Left ventricle myocardium inferior (tissue), 1 donor: Measurements from ENCODE around the gene FRY. TPM values are rescaled to one million over a fixed set of nuclear protein-coding genes. Genes with fewer than 3 reads are reported as not detected.

Experiments used
- DNase-seq: peaks from one replicate; pipeline ENCODE4 v3.0.0-alpha.2; 2020
- H3K27ac ChIP-seq: fragments of 200-600 bp; replicated peaks from 2 replicates; pipeline ENCODE4 v1.8.0; 2021
- H3K27me3 ChIP-seq: fragments of 200-600 bp; 2 replicates; pipeline ENCODE4 v1.8.0; 2021; ENCODE audit warnings: low read depth
- H3K36me3 ChIP-seq: fragments of 200-600 bp; 2 replicates; pipeline ENCODE4 v1.8.0; 2021
- H3K4me1 ChIP-seq: fragments of 200-600 bp; 2 replicates; pipeline ENCODE4 v1.8.0; 2021
- H3K4me3 ChIP-seq: fragments of 200-600 bp; 2 replicates; pipeline ENCODE4 v1.8.0; 2021; ENCODE audit warnings: mild to moderate bottlenecking, moderate library complexity
- H3K9me3 ChIP-seq: fragments of 200-600 bp; replicated peaks from 2 replicates; pipeline ENCODE4 v1.8.0; 2021
- intact Hi-C: fragments of 100-400 bp; cut with micrococcal nuclease; formaldehyde crosslinking; loops from one replicate; pipeline ENCODE4 v1.11.0; 2022
- total RNA-seq: library from RNA; stranded (reverse); fragmentation: NEBNext Ultra II Directional; extraction: Animal tissue kit (Norgen Biotek cat#: 25700); gene quantifications from one replicate; pipeline ENCODE4 v1.2.1, GENCODE V29; 2021
- TF ChIP-seq, protein P1 (sequence below): fragments of 200-600 bp; IDR thresholded peaks from 2 replicates; pipeline ENCODE4 v1.8.0; 2021; ENCODE audit warnings: antibody characterized with exemption, mild to moderate bottlenecking, borderline replicate concordance
- donor health status: DM: no; HTN: yes; CAD: no; lungs with severe emphysema.

Gene FRY
- total RNA-seq, 1 donor from 2014 or later, result 167 TPM

DNA sequence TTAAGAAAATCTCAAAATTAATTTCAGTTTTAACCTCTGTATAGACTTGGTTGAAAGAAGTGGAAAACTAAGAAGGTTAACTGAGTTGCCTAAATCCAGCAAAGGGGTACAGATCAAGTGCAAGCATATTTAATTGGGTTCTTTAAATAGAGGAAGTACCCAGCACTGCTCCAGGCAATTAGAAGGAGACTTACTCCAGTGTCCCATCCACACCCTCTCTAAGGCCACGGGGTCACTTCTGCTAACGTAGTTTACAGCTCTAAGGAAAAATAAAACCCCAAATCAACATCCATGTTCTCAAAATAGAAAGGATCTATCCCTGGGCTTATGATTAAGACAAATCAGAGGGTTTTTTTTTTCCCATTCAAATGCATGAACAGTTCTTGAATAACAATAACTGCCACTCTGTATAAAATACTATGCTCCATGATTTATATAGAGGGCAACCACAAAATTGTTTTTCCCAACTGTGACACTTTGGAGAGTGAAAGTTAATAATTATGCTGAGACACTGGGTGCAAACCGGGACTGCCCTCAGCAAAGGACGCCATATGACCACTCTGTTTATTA lies 4.6 kb downstream of the FRY start:
- DNase-seq, result no peak
- intact Hi-C loops, result no loop called here
- H3K36me3 ChIP-seq, result no peaks in the 10 kb centered on the region
- H3K27ac ChIP-seq, result peak overlapping the region; percentile 34
- H3K27me3 ChIP-seq, result no peaks in the 10 kb centered on the region
- H3K9me3 ChIP-seq, result no peaks in the 10 kb centered on the region
- TF ChIP-seq, protein P1, sequence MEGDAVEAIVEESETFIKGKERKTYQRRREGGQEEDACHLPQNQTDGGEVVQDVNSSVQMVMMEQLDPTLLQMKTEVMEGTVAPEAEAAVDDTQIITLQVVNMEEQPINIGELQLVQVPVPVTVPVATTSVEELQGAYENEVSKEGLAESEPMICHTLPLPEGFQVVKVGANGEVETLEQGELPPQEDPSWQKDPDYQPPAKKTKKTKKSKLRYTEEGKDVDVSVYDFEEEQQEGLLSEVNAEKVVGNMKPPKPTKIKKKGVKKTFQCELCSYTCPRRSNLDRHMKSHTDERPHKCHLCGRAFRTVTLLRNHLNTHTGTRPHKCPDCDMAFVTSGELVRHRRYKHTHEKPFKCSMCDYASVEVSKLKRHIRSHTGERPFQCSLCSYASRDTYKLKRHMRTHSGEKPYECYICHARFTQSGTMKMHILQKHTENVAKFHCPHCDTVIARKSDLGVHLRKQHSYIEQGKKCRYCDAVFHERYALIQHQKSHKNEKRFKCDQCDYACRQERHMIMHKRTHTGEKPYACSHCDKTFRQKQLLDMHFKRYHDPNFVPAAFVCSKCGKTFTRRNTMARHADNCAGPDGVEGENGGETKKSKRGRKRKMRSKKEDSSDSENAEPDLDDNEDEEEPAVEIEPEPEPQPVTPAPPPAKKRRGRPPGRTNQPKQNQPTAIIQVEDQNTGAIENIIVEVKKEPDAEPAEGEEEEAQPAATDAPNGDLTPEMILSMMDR, result no peak
- H3K4me3 ChIP-seq, result no peak overlapping the region
- H3K4me1 ChIP-seq, result peaks cover 47% of the 10 kb centered on the region

DNA sequence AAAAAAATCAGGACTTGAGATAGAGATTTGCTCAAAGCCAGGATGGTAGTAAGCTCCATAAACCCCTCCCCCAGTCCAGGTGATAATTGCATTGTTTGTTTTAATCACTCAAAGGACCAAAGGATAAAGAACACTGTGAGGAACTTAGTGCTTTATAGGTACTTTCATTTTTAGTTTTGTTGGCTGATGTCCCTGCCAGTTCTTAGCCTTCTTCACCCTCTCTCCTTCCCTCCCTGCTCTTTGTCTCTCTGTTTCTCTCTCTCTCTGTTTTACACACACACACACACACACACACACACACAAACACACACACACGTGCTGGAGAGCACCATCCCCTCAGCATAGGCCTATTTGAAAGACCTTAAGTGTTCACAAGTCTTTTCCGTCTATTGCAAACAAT lies 5.2 kb downstream of the FRY start:
- TF ChIP-seq, protein P1, result no peak
- H3K4me1 ChIP-seq, result peaks cover 42% of the 10 kb centered on the region

DNA sequence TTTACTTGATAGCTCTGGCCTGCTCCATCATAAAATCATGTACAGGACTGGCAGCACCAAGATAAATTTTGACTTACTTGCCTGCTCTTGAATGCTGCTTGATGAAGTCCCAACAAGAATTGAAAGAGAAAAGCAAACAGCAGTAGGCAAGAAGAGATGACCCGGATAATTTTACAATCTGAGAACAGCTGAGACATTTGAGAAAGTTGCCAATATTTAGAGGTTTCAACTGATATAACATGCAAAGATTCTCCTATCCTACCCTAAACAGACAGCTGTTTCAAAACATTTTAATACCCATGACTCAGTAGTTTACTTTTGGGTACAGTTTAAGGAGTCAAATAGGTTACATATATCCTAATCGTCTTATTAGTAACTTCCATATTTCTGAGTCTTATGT lies 5.9 kb downstream of the FRY start:
- Histone ChIP-seq H3K27me3 (no peaks in the 10 kb centered on the region), H3K9me3 (no peaks in the 10 kb centered on the region), H3K27ac (no peak overlapping the region), H3K4me1 (peaks cover 37% of the 10 kb centered on the region), H3K36me3 (no peaks in the 10 kb centered on the region), H3K4me3 (no peak overlapping the region)
- intact Hi-C loops, result no loop called here
- DNase-seq, result no peak
- TF ChIP-seq, protein P1, result no peak

More for the DNA sequence above, 5.2 kb downstream of the FRY start:
- intact Hi-C loops, result no loop called here
- H3K9me3 ChIP-seq, result no peaks in the 10 kb centered on the region
- H3K4me3 ChIP-seq, result no peak overlapping the region
- H3K27me3 ChIP-seq, result no peaks in the 10 kb centered on the region
- no peak for DNase-seq
- peak overlapping the region; percentile 34 for H3K27ac ChIP-seq
- no peaks in the 10 kb centered on the region for H3K36me3 ChIP-seq

DNA sequence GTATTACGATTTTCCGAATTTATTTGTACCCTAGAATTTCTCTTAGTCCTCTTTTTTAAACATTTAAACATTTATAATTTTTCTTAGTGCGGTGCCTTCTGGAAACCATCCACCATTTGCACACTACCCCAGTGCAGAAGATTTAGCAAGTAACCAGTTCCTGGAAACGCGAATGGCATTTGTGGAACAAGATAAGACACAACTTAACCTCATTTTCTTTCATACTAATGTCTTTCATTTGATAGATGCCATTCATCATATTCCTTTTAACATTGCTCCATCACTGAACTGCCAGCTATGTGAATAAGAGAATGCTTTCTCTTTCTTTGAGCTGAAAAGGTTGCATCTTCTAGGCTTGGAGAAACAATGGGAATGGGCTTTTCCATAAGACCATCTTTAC lies 6.8 kb downstream of the FRY start:
- Histone ChIP-seq H3K36me3 (no peaks in the 10 kb centered on the region), H3K27ac (no peak overlapping the region), H3K4me3 (no peak overlapping the region), H3K4me1 (peaks cover 37% of the 10 kb centered on the region), H3K27me3 (no peaks in the 10 kb centered on the region), H3K9me3 (no peaks in the 10 kb centered on the region)
- DNase-seq, result no peak
- intact Hi-C loops, result no loop called here
- TF ChIP-seq, protein P1, result no peak

DNA sequence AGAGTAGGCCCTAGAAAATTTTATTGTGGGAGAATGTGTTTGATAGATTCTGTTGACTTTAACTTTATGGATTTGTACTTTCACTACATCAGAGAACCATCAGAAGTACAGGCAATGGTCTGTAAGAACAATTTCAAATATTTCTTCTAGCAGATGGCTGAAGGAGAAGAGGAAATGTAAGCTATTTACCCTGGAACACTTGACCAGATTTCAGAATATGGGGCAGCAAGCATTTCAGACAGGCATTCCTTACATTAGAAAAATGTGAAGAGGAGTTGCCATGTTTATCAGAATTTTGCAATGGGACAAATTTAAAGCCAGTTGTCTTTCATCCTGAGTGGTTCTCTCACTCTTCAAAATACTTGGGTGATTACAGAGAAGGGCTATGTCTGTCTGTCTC lies 7.5 kb downstream of the FRY start:
- intact Hi-C loops, result no loop called here
- H3K27me3 ChIP-seq, result no peaks in the 10 kb centered on the region
- TF ChIP-seq, protein P1, result no peak
- H3K36me3 ChIP-seq, result no peaks in the 10 kb centered on the region
- no peak overlapping the region for H3K4me3 ChIP-seq
- peak overlapping the region; percentile 13 for H3K27ac ChIP-seq
- H3K4me1 ChIP-seq, result peaks cover 37% of the 10 kb centered on the region
- DNase-seq, result no peak
- no peaks in the 10 kb centered on the region for H3K9me3 ChIP-seq
